GM12864 (cell line): ENCODE data around the gene GSTK1.

Experiments used
- DNase-seq: peaks from one replicate; pipeline ENCODE4 v3.0.0-alpha.2; 2011; ENCODE audit warnings: low read depth
- H3K4me3 ChIP-seq: 2 replicates; pipeline ENCODE4 v1.5.1; 2011; ENCODE audit warnings: mild to moderate bottlenecking, low read depth, low read length, control low read depth
- CTCF ChIP-seq: IDR thresholded peaks from 2 replicates; pipeline ENCODE4 v1.5.1; 2011; ENCODE audit warnings: low read depth, mild to moderate bottlenecking, moderate library complexity, low read length, control low read depth, inconsistent platforms; ENCODE audit errors: missing control alignments

Gene GSTK1

GRCh38 chr7:143280566-143280965 lies 17.3 kb downstream of the GSTK1 start:
- no peak overlapping the region for H3K4me3 ChIP-seq
- DNase-seq = no peak
- no peak for TF ChIP-seq CTCF

GRCh38 chr7:143281529-143281928 lies 18.3 kb downstream of the GSTK1 start:
- H3K4me3 ChIP-seq = no peak overlapping the region
- no peak for TF ChIP-seq CTCF
- no peak for DNase-seq

GRCh38 chr7:143282124-143282523 lies 18.9 kb downstream of the GSTK1 start:
- no peak for DNase-seq
- no peak for TF ChIP-seq CTCF
- no peak overlapping the region for H3K4me3 ChIP-seq

- no peak overlapping the region for H3K4me3 ChIP-seq
- DNase-seq = no peak
- TF ChIP-seq CTCF = no peak
Measured at GRCh38 chr7:143283381-143283780, 20.1 kb downstream of the GSTK1 start.

GRCh38 chr7:143284591-143285469 lies 21.6 kb downstream of the GSTK1 start, which contains the start of gene TMEM139:
TMEM139 (plus strand) TSS chr7:143284958; CDS start chr7:143285958, 1,000 bp downstream.
- no peak for TF ChIP-seq CTCF
- no peak for DNase-seq
- H3K4me3 ChIP-seq = no peak within 1 kb of the TSS

- no peak for DNase-seq
- H3K4me3 ChIP-seq = no peak overlapping the region
- no peak for TF ChIP-seq CTCF
Measured at GRCh38 chr7:143285470-143285778, 22.2 kb downstream of the GSTK1 start.

GRCh38 chr7:143285806-143286521 lies 22.7 kb downstream of the GSTK1 start:
- no peak for TF ChIP-seq CTCF
- no peak overlapping the region for H3K4me3 ChIP-seq
- no peak for DNase-seq
